H9 (cell line): ENCODE measurements around the gene LAMB1. TPM values are rescaled to one million over a fixed set of nuclear protein-coding genes. Genes with fewer than 3 reads are reported as not detected.
"Not testable (repeated sequence)": the region's sequence is repeated elsewhere in the genome, so short reads cannot be mapped to it uniquely, and the experiment has no call there.

Source experiments
- DNase-seq: peaks from one replicate; pipeline ENCODE4 v3.0.0-alpha.2; 2017
- H2AFZ ChIP-seq: one replicate; pipeline ENCODE4 v1.6.1; 2013; ENCODE audit warnings: mild to moderate bottlenecking, low read length, control low read depth, moderate library complexity
- H2AK5ac ChIP-seq: 2 replicates; pipeline ENCODE4 v1.6.1; 2013; ENCODE audit warnings: low read length, control low read depth, mixed read lengths; ENCODE audit not compliant: insufficient read length
- H2BK120ac ChIP-seq: one replicate; pipeline ENCODE4 v1.6.1; 2013; ENCODE audit warnings: low read depth, mild to moderate bottlenecking, low read length, control low read depth, inconsistent platforms; ENCODE audit not compliant: poor library complexity, severe bottlenecking
- H2BK12ac ChIP-seq: 2 replicates; pipeline ENCODE4 v1.6.1; 2013; ENCODE audit warnings: low read length, control low read depth, mixed read lengths, low read depth; ENCODE audit not compliant: insufficient read length
- H2BK15ac ChIP-seq: 2 replicates; pipeline ENCODE4 v1.6.1; 2013; ENCODE audit warnings: low read depth, low read length, control low read depth
- H2BK20ac ChIP-seq: one replicate; pipeline ENCODE4 v1.6.1; 2013; ENCODE audit warnings: low read depth, mild to moderate bottlenecking, low read length, control low read depth, inconsistent platforms; ENCODE audit not compliant: poor library complexity, severe bottlenecking
- H2BK5ac ChIP-seq: 2 replicates; pipeline ENCODE4 v1.6.1; 2013; ENCODE audit warnings: low read length, control low read depth, mixed read lengths; ENCODE audit not compliant: insufficient read length
- H3K14ac ChIP-seq: 2 replicates; pipeline ENCODE4 v1.6.1; 2013; ENCODE audit warnings: low read length, control low read depth; ENCODE audit not compliant: insufficient read depth
- H3K18ac ChIP-seq: 2 replicates; pipeline ENCODE4 v1.6.1; 2013; ENCODE audit warnings: low read depth, mild to moderate bottlenecking, mixed read lengths, low read length, control low read depth; ENCODE audit not compliant: insufficient read length
- H3K23ac ChIP-seq: 2 replicates; pipeline ENCODE4 v1.6.1; 2013; ENCODE audit warnings: low read length, control low read depth, mixed read lengths, low read depth; ENCODE audit not compliant: insufficient read length
- H3K23me2 ChIP-seq: 2 replicates; pipeline ENCODE4 v1.6.1; 2013; ENCODE audit warnings: low read depth, mild to moderate bottlenecking, mixed read lengths, low read length, control low read depth; ENCODE audit not compliant: insufficient read length, poor library complexity, severe bottlenecking
- H3K27ac ChIP-seq: 2 replicates; pipeline ENCODE4 v1.5.1; 2013; ENCODE audit warnings: low read length, control low read depth, mixed read lengths, low read depth; ENCODE audit not compliant: insufficient read length
- H3K27me3 ChIP-seq: 2 replicates; pipeline ENCODE4 v1.6.1; 2013; ENCODE audit warnings: low read length, control low read depth, inconsistent platforms; ENCODE audit not compliant: insufficient read depth
- H3K4ac ChIP-seq: 2 replicates; pipeline ENCODE4 v1.6.1; 2013; ENCODE audit warnings: low read depth, mild to moderate bottlenecking, control low read depth, inconsistent platforms, low read length, moderate library complexity
- H3K4me1 ChIP-seq: 2 replicates; pipeline ENCODE4 v1.6.1; 2013; ENCODE audit warnings: low read length, control low read depth, inconsistent platforms; ENCODE audit not compliant: insufficient read depth
- H3K4me2 ChIP-seq: 2 replicates; pipeline ENCODE4 v1.6.1; 2013; ENCODE audit warnings: low read length, control low read depth, mixed read lengths; ENCODE audit not compliant: insufficient read length, insufficient read depth
- H3K56ac ChIP-seq: 2 replicates; pipeline ENCODE4 v1.6.1; 2013; ENCODE audit warnings: low read depth, mild to moderate bottlenecking, mixed read lengths, low read length, control low read depth; ENCODE audit not compliant: insufficient read length
- H3K79me1 ChIP-seq: 2 replicates; pipeline ENCODE4 v1.6.1; 2013; ENCODE audit warnings: low read depth, mild to moderate bottlenecking, moderate library complexity, low read length, control low read depth, inconsistent platforms; ENCODE audit not compliant: insufficient read depth, poor library complexity, severe bottlenecking
- H3K79me2 ChIP-seq: 2 replicates; pipeline ENCODE4 v1.6.1; 2013; ENCODE audit warnings: low read length, control low read depth, inconsistent platforms; ENCODE audit not compliant: insufficient read depth
- H3K9ac ChIP-seq: 2 replicates; pipeline ENCODE4 v1.6.1; 2013; ENCODE audit warnings: low read length, control low read depth, mixed read lengths; ENCODE audit not compliant: insufficient read length; ENCODE audit errors: extremely low read depth
- H3K9me3 ChIP-seq: one replicate; pipeline ENCODE4 v1.6.1; 2013; ENCODE audit warnings: low read depth, low read length, inconsistent platforms; ENCODE audit not compliant: control insufficient read depth
- H3T11ph ChIP-seq: one replicate; pipeline ENCODE4 v1.6.1; 2013; ENCODE audit warnings: mild to moderate bottlenecking, low read length, control low read depth, inconsistent platforms
- H4K20me1 ChIP-seq: one replicate; pipeline ENCODE4 v1.6.1; 2013; ENCODE audit not compliant: control insufficient read depth, insufficient read length, insufficient read depth
- H4K5ac ChIP-seq: 2 replicates; pipeline ENCODE4 v1.6.1; 2013; ENCODE audit warnings: low read depth, mild to moderate bottlenecking, mixed read lengths, low read length, control low read depth; ENCODE audit not compliant: insufficient read length
- H4K8ac ChIP-seq: replicated peaks from 2 replicates; pipeline ENCODE4 v1.6.1; 2013; ENCODE audit warnings: low read length, control low read depth, mixed read lengths, low read depth; ENCODE audit not compliant: insufficient read length
- H4K91ac ChIP-seq: 2 replicates; pipeline ENCODE4 v1.6.1; 2013; ENCODE audit warnings: low read depth, mild to moderate bottlenecking, moderate library complexity, mixed read lengths, low read length, control low read depth; ENCODE audit not compliant: insufficient read length
- H3K27ac Mint-ChIP-seq, 3 experiments: 2 replicates in 2 of 3; 3 replicates in 1 of 3; pipeline ENCODE4 v1.8.0; 2020 to 2021; ENCODE audit warnings: mixed read lengths in 3 of 3, mild to moderate bottlenecking in 1 of 3, moderate library complexity in 1 of 3
- H3K27me3 Mint-ChIP-seq: 2 replicates; pipeline ENCODE4 v1.8.0; 2021; ENCODE audit warnings: low read depth, mild to moderate bottlenecking, moderate library complexity, mixed read lengths
- H3K36me3 Mint-ChIP-seq, 3 experiments: 2 replicates in 2 of 3; 3 replicates in 1 of 3; pipeline ENCODE4 v1.8.0; 2020 to 2021; ENCODE audit warnings: low read depth in 3 of 3, mixed read lengths in 3 of 3; ENCODE audit not compliant: insufficient read depth in 1 of 3
- H3K4me1 Mint-ChIP-seq, 2 experiments: 2 replicates each; pipeline ENCODE4 v1.8.0; 2020; ENCODE audit warnings: mixed read lengths in 2 of 2
- H3K4me3 Mint-ChIP-seq, 2 experiments: 2 replicates in 1 of 2; 3 replicates in 1 of 2; pipeline ENCODE4 v1.8.0; 2020 to 2021; ENCODE audit warnings: mild to moderate bottlenecking in 2 of 2, mixed read lengths in 2 of 2, moderate library complexity in 1 of 2
- H3K9me3 Mint-ChIP-seq, 2 experiments: 2 replicates in 1 of 2; 3 replicates in 1 of 2; pipeline ENCODE4 v1.8.0; 2020; ENCODE audit warnings: mild to moderate bottlenecking in 2 of 2, mixed read lengths in 2 of 2, moderate library complexity in 1 of 2
- WGBS: extraction: QIAGEN DNeasy Blood & Tissue Kit; methylation state at CpG from one replicate; pipeline ENCODE4 v1.1.7; 2013; ENCODE audit warnings: missing lambda C conversion rate, low lambda C conversion rate, mixed read lengths; ENCODE audit not compliant: insufficient read length; ENCODE audit errors: extremely low coverage; 5-methylcytosine and 5-hydroxymethylcytosine counted together
- total RNA-seq: library from RNA; stranded (reverse); gene quantifications from 2 replicates; pipeline ENCODE4 v1.2.1, GENCODE V29; 2021
- TF ChIP-seq, protein P1 (sequence below): fragments of 200-600 bp; sonication (generic); conservative IDR thresholded peaks from 3 replicates; pipeline ENCODE4 v1.8.0; 2021; ENCODE audit warnings: antibody characterized with exemption, mild to moderate bottlenecking

Gene LAMB1
- total RNA-seq, 1 experiment from 2014 or later: 75.8 TPM

GRCh38 chr7:107889992-107890391 lies 113.0 kb downstream of the LAMB1 start:
- Histone ChIP-seq H3K18ac (no peak overlapping the region), H4K5ac (no peak overlapping the region), H4K91ac (no peak overlapping the region), H3K27me3 (no peaks in the 10 kb centered on the region), H3T11ph (peak overlapping the region; percentile 10), H4K20me1 (no peaks in the 10 kb centered on the region), H3K14ac (no peak overlapping the region), H3K56ac (no peak overlapping the region), H3K4me2 (no peak overlapping the region), H3K23me2 (peaks cover 8% of the 10 kb centered on the region), H2BK5ac (no peak overlapping the region), H4K8ac (no peak overlapping the region), H2BK120ac (no peak overlapping the region), H3K23ac (no peak overlapping the region), H2AK5ac (no peak overlapping the region), H3K9ac (no peak overlapping the region), H2BK15ac (no peak overlapping the region), H3K79me2 (peaks cover 3% of the 10 kb centered on the region; the same call in 1 of the 2 replicates), H3K79me1 (peaks cover 4% of the 10 kb centered on the region), H3K27ac (no peak overlapping the region), H3K9me3 (no peaks in the 10 kb centered on the region), H2BK12ac (no peak overlapping the region), H2AFZ (no peak overlapping the region), H3K4ac (no peak overlapping the region), H2BK20ac (no peak overlapping the region), H3K4me1 (no peaks in the 10 kb centered on the region)
- TF ChIP-seq, protein P1, sequence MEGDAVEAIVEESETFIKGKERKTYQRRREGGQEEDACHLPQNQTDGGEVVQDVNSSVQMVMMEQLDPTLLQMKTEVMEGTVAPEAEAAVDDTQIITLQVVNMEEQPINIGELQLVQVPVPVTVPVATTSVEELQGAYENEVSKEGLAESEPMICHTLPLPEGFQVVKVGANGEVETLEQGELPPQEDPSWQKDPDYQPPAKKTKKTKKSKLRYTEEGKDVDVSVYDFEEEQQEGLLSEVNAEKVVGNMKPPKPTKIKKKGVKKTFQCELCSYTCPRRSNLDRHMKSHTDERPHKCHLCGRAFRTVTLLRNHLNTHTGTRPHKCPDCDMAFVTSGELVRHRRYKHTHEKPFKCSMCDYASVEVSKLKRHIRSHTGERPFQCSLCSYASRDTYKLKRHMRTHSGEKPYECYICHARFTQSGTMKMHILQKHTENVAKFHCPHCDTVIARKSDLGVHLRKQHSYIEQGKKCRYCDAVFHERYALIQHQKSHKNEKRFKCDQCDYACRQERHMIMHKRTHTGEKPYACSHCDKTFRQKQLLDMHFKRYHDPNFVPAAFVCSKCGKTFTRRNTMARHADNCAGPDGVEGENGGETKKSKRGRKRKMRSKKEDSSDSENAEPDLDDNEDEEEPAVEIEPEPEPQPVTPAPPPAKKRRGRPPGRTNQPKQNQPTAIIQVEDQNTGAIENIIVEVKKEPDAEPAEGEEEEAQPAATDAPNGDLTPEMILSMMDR: no peak
- H3K4me1 Mint-ChIP-seq: peaks cover 15 to 16% of the 10 kb centered on the region in 2 experiments
- H3K27me3 Mint-ChIP-seq: peaks cover 10% of the 10 kb centered on the region
- WGBS: no CpG with 5 or more reads among the region's 3 CpGs
- no peak overlapping the region for H3K27ac Mint-ChIP-seq
- peaks cover 0 to 7% of the 10 kb centered on the region in 2 experiments; a peak in 1 of 5 replicates for H3K9me3 Mint-ChIP-seq
- H3K4me3 Mint-ChIP-seq: no peak overlapping the region; a peak in 1 of 5 replicates
- no peak for DNase-seq
- H3K36me3 Mint-ChIP-seq: peaks cover 3 to 21% (median 19%) of the 10 kb centered on the region in 3 experiments; a peak in 6 of 7 replicates

DNA sequence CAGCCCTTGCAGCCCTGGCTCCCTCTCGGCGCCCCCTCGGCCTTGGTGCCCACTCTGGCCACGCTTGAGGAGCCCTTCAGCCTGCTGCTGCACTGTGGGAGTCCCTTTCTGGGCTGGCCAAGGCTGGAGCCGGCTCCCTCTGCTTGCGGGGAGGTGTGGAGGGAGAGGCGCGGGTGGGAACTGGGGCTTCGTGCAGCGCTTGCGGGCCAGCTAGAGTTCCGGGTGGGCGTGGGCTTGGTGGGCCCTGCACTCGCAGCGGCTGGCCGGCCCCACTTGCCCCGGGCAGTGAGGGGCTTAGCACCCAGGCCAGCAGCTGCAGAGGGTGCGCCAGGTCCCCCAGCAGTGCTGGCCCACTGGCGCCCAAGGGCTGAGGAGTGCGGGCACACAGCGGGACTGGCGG lies 115.1 kb downstream of the LAMB1 start:
- DNase-seq: not testable (repeated sequence)

More for the DNA sequence above, 115.1 kb downstream of the LAMB1 start:
- not testable (repeated sequence) for H3K79me2 ChIP-seq, H4K8ac ChIP-seq, H3K4me3 Mint-ChIP-seq, H2AFZ ChIP-seq, H3K27ac Mint-ChIP-seq, H2BK15ac ChIP-seq, H3K9me3 Mint-ChIP-seq, H4K91ac ChIP-seq, H3K14ac ChIP-seq, H3K23ac ChIP-seq, H3K27ac ChIP-seq, H3K79me1 ChIP-seq, H3T11ph ChIP-seq, H2BK120ac ChIP-seq, H4K5ac ChIP-seq, H3K9me3 ChIP-seq, H3K4ac ChIP-seq, H3K23me2 ChIP-seq, H3K9ac ChIP-seq, H3K4me1 ChIP-seq, H3K36me3 Mint-ChIP-seq, H3K27me3 ChIP-seq, H3K4me2 ChIP-seq, H3K56ac ChIP-seq, H3K18ac ChIP-seq, H2BK20ac ChIP-seq, H4K20me1 ChIP-seq, H2AK5ac ChIP-seq, H2BK5ac ChIP-seq, H2BK12ac ChIP-seq
- Mint-ChIP-seq H3K4me1 (peaks cover 11 to 13% of the 10 kb centered on the region in 2 experiments), H3K27me3 (peaks cover 12% of the 10 kb centered on the region)
- WGBS: no CpG with 5 or more reads among the region's 22 CpGs
